AG04449 (cell line): ENCODE results near the gene TAOK2.
"Not testable (repeated sequence)": the region's sequence is repeated elsewhere in the genome, so short reads cannot be mapped to it uniquely, and the experiment has no call there.

Experiments
- CTCF ChIA-PET: fragments of 350-600 bp; formaldehyde crosslinking; extraction: SDS; loops from one replicate; lab custom pipeline; 2021; ENCODE audit warnings: antibody characterized with exemption; lab: Yijun Ruan, JAX
- POLR2A ChIA-PET: fragments of 400-600, 350-600 bp; formaldehyde crosslinking; extraction: SDS; loops from one replicate; lab custom pipeline; 2020; ENCODE audit warnings: antibody characterized with exemption, inconsistent platforms; lab: Yijun Ruan, JAX
- DNase-seq: peaks from one replicate; pipeline ENCODE4 v3.0.0-alpha.2; 2010; ENCODE audit warnings: low read depth, low spot score
- H3K4me3 ChIP-seq: 2 replicates; pipeline ENCODE4 v1.5.1; 2011; ENCODE audit warnings: low read depth, mild to moderate bottlenecking, control low read depth, low read length
- TF ChIP-seq, protein P1 (sequence below): IDR thresholded peaks from one replicate; pipeline ENCODE4 v1.5.1; 2011; ENCODE audit warnings: mild to moderate bottlenecking, moderate library complexity, low read length, control low read depth, inconsistent platforms; ENCODE audit not compliant: insufficient read depth; ENCODE audit errors: missing control alignments

TAOK2 gene

GRCh38 chr16:30011714-30012504 lies 38.2 kb downstream of the TAOK2 start:
- CTCF ChIA-PET, result interaction anchor here (1.0 kb wide), 1 partner anchor 11 kb away, joined by 3 read pairs; the partner anchor contains the start of gene C16orf92
- no peak for DNase-seq
- no peak overlapping the region for H3K4me3 ChIP-seq
- TF ChIP-seq, protein P1, sequence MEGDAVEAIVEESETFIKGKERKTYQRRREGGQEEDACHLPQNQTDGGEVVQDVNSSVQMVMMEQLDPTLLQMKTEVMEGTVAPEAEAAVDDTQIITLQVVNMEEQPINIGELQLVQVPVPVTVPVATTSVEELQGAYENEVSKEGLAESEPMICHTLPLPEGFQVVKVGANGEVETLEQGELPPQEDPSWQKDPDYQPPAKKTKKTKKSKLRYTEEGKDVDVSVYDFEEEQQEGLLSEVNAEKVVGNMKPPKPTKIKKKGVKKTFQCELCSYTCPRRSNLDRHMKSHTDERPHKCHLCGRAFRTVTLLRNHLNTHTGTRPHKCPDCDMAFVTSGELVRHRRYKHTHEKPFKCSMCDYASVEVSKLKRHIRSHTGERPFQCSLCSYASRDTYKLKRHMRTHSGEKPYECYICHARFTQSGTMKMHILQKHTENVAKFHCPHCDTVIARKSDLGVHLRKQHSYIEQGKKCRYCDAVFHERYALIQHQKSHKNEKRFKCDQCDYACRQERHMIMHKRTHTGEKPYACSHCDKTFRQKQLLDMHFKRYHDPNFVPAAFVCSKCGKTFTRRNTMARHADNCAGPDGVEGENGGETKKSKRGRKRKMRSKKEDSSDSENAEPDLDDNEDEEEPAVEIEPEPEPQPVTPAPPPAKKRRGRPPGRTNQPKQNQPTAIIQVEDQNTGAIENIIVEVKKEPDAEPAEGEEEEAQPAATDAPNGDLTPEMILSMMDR, result no peak
- POLR2A ChIA-PET, result no interaction called here

- H3K4me3 ChIP-seq, DNase-seq, POLR2A ChIA-PET: not testable (repeated sequence)
- CTCF ChIA-PET, result interaction anchor here (0.6 to 1.1 kb wide), 3 partner anchors 8 to 76 kb away, joined by 3 read pairs; partner anchors contain the start of gene C16orf92
These were observed 38.9 kb downstream of the TAOK2 start for GRCh38 chr16:30012598-30012997.

DNA sequence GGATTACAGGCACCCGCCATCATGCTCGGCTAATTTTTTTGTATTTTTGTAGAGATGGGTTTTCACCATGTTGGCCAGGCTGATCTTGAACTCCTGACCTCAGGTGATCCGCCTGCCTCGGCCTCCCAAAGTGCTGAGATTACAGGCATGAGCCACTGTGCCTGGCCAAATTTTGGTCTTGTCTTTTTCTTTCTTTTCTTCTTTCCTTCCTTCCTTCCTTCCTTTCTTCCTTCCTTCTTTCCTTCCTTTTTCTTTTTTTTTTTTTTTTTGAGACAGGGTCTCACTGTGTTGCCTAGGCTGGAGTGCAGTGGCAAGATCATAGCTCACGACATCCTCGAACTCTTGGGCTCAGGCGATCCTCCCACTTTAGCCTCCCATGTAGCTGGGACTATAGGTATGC lies 41.8 kb downstream of the TAOK2 start:
- DNase-seq, POLR2A ChIA-PET, H3K4me3 ChIP-seq: not testable (repeated sequence)
- CTCF ChIA-PET, result interaction anchor here (1.6 kb wide), 1 partner anchor 167 kb away, joined by 3 read pairs; no protein-coding TSS in a partner anchor

DNA sequence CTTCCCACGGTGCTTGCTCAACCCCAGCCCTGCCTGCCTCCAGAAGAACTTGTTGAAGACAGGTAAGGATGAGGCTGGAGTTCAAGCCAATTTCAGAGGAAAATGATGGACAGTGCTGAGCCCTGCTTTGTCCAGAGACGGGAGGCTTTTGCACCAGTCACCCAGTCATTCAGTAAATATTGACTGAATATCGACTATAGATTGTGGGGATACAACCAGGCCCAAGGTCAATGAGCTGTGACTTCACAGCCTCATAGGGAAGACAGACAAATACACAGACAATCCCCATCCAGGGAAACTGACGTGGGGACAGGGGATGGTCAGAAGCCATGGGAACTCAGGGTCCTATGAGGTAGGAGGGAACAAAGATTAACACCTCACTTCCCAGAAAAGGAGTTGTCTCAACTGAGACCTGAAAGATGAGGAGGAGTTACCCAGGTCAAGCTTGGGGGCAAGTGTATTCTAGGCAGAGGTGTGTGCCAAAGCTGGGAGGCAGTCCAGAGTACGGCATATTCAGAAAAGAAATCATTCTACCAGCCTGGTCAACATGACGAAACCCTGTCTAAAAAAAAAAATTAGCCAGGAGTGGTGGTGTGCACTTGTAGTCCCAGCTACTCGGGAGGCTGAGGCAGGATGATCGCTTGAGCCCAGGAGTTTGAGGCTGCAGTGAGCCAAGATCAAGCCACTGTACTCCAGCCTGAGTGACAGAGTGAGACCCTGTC lies 43.0 kb downstream of the TAOK2 start:
- ChIA-PET POLR2A (no interaction called here), CTCF (interaction anchor here (0.6 to 2.7 kb wide), 7 partner anchors 10 to 169 kb away, joined by 3 to 5 read pairs (median 3); no protein-coding TSS in a partner anchor)
- DNase-seq, result no peak
- TF ChIP-seq, protein P1, result no peak
- H3K4me3 ChIP-seq, result no peak overlapping the region

- TF ChIP-seq, protein P1, result no peak
- CTCF ChIA-PET, result interaction anchor here (0.6 to 2.7 kb wide), 7 partner anchors 11 to 372 kb away, joined by 3 to 5 read pairs (median 3); no protein-coding TSS in a partner anchor
- POLR2A ChIA-PET, result no interaction called here
- no peak overlapping the region for H3K4me3 ChIP-seq
- no peak for DNase-seq
These were observed 43.6 kb downstream of the TAOK2 start for GRCh38 chr16:30017277-30017656.

DNA sequence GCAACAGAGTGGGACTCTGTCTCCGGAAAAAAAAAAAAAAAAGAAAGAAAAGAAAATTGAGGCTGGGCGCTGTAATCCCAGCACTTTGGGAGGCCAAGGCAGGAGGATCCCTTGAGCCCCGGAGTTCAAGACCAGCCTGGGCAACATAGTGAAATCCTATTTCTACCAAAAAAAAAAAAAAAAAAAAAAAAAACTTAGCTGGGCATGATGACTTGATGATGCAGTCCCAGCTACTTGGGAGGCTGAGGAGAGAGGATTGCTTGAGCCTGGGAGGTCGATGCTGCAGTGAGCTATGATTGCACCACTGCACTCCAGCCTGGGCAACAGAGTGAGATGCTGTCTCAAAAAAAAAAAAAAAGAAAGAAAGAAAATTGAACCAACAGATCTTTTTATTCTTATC lies 44.3 kb downstream of the TAOK2 start:
- CTCF ChIA-PET, result interaction anchor here (0.6 to 2.7 kb wide), 8 partner anchors 11 to 371 kb away, joined by 3 to 18 read pairs (median 6); partner anchors contain the start of gene TLCD3B
- POLR2A ChIA-PET, DNase-seq, H3K4me3 ChIP-seq: not testable (repeated sequence)

GRCh38 chr16:30018731-30019158 lies 45.1 kb downstream of the TAOK2 start:
- DNase-seq, result no peak
- H3K4me3 ChIP-seq, result no peak overlapping the region
- CTCF ChIA-PET, result interaction anchor here (1.3 to 2.7 kb wide), 8 partner anchors 10 to 318 kb away, joined by 3 to 18 read pairs (median 7); partner anchors contain the start of gene TLCD3B
- POLR2A ChIA-PET, result interaction anchor here (0.5 kb wide), 1 partner anchor 203 kb away, joined by 3 read pairs; the partner anchor contains the start of gene PAGR1
- TF ChIP-seq, protein P1, result no peak
